ENCODE measurements around the gene SRI. TPM values are rescaled to one million over a fixed set of nuclear protein-coding genes. Genes with fewer than 3 reads are reported as not detected.
"Not testable (repeated sequence)": the region's sequence is repeated elsewhere in the genome, so short reads cannot be mapped to it uniquely, and the experiment has no call there.

The SRI gene
- total RNA-seq, 1 experiment from 2014 or later = 269 TPM

DNA sequence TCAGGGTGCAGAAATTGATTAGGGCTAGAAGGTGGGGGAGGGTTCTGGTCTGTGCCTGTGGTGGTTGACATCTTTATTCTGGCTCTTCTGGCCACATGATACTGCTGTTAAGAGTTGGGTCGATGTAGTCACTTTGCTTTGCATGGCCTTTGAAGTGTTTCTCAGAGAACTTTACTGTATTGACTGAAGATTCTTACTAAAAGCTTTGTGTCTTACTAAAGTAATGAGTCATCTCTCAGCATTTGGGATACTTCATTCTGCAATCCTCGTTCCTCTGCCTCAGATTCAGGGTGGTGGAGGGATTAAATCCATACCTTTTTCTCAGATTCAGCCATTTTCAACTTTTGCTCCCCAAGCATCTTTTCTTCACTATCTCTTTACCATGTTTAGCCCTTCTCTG, 48.2 kb upstream of the SRI start:
- H3K4me3 ChIP-seq = no peak overlapping the region
- no peaks in the 10 kb centered on the region for H3K9me2 ChIP-seq (ENCODE audit: insufficient read depth)
- peaks cover 9% of the 10 kb centered on the region; the same call in 1 of the 2 replicates for H3K9me3 ChIP-seq (ENCODE audit: insufficient read depth, low read depth)
- POLR2A ChIA-PET (ENCODE audit: unreplicated experiment) = no interaction called here
- no peaks in the 10 kb centered on the region; the same call in 1 of the 2 replicates for H3F3A ChIP-seq (ENCODE audit: insufficient read depth, low read depth)
- no peak for TF ChIP-seq CTCF (conservative IDR thresholded peaks at IDR 0.05)
- no peak for TF ChIP-seq EZH2 (IDR thresholded peaks at IDR 0.05; ENCODE audit: low read depth)
- H3K36me3 ChIP-seq (ENCODE audit: low read depth) = no peaks in the 10 kb centered on the region
- H3K4me2 ChIP-seq = no peak overlapping the region
- H2AFZ ChIP-seq = no peak overlapping the region
- no peak for DNase-seq
- H3K27ac ChIP-seq = no peak overlapping the region
- CTCF ChIA-PET = no interaction called here
- H4K20me1 ChIP-seq (ENCODE audit: insufficient read depth) = no peaks in the 10 kb centered on the region
- H3K79me2 ChIP-seq (ENCODE audit: low read depth) = no peaks in the 10 kb centered on the region
- H3K4me1 ChIP-seq (replicated peaks; ENCODE audit: insufficient read depth) = no peaks in the 10 kb centered on the region
- no TSS peak for BruUV-seq (replicated peaks)
- H3K27me3 ChIP-seq (ENCODE audit: insufficient read depth, low read depth) = no peaks in the 10 kb centered on the region
- intact Hi-C loops (cut with micrococcal nuclease; ENCODE audit: unreplicated experiment) = no loop called here

- no TSS peak for BruUV-seq (replicated peaks)
- POLR2A ChIA-PET (ENCODE audit: unreplicated experiment) = no interaction called here
Measured at GRCh38 chr7:88267421-88267820, 47.6 kb upstream of the SRI start.

DNA sequence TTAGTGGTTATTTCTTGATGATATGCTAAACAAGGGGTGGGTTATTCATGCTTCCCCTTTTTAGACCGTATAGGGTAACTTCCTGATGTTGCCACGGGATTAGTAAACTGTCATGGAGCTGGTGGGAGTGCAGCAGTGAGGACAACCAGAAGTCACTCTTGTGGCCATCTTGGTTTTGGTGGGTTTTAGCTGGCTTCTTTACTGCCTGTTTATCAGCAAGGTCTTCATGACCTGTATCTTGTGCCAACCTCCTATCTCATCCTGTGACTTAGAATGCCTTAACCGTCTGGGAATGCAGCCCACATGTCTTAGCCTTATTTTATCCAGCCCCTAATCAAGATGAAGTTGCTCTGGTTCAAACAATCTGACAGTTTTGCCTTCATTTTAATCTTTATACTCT, 45.1 kb upstream of the SRI start:
- Histone ChIP-seq H3K9me3 (ENCODE audit: insufficient read depth, low read depth) (peaks cover 22% of the 10 kb centered on the region), H3K4me1 (replicated peaks; ENCODE audit: insufficient read depth) (peaks cover 13% of the 10 kb centered on the region)
- H3K27me3 ChIP-seq (ENCODE audit: insufficient read depth, low read depth); DNase-seq; H3K27ac ChIP-seq; H3K36me3 ChIP-seq (ENCODE audit: low read depth); H3F3A ChIP-seq (ENCODE audit: insufficient read depth, low read depth); H3K4me3 ChIP-seq; H2AFZ ChIP-seq; H4K20me1 ChIP-seq (ENCODE audit: insufficient read depth); H3K9me2 ChIP-seq (ENCODE audit: insufficient read depth); CTCF ChIA-PET; BruUV-seq (replicated peaks); POLR2A ChIA-PET (ENCODE audit: unreplicated experiment); H3K79me2 ChIP-seq (ENCODE audit: low read depth); intact Hi-C loops (cut with micrococcal nuclease; ENCODE audit: unreplicated experiment); H3K4me2 ChIP-seq: not testable (repeated sequence)

More at GRCh38 chr7:88267421-88267820, 47.6 kb upstream of the SRI start:
- H4K20me1 ChIP-seq (ENCODE audit: insufficient read depth) = no peaks in the 10 kb centered on the region
- H3F3A ChIP-seq (ENCODE audit: insufficient read depth, low read depth) = no peaks in the 10 kb centered on the region; the same call in 1 of the 2 replicates
- no peak overlapping the region for H3K27ac ChIP-seq
- H2AFZ ChIP-seq = no peak overlapping the region
- H3K4me1 ChIP-seq (replicated peaks; ENCODE audit: insufficient read depth) = no peaks in the 10 kb centered on the region
- H3K27me3 ChIP-seq (ENCODE audit: insufficient read depth, low read depth) = no peaks in the 10 kb centered on the region
- H3K9me3 ChIP-seq (ENCODE audit: insufficient read depth, low read depth) = peaks cover 9% of the 10 kb centered on the region; the same call in 1 of the 2 replicates
- CTCF ChIA-PET = no interaction called here
- H3K9me2 ChIP-seq (ENCODE audit: insufficient read depth) = no peaks in the 10 kb centered on the region
- H3K36me3 ChIP-seq (ENCODE audit: low read depth) = no peaks in the 10 kb centered on the region
- no peak overlapping the region for H3K4me3 ChIP-seq
- TF ChIP-seq CTCF (conservative IDR thresholded peaks at IDR 0.05) (no peak), EZH2 (IDR thresholded peaks at IDR 0.05; ENCODE audit: low read depth) (no peak)
- H3K79me2 ChIP-seq (ENCODE audit: low read depth) = no peaks in the 10 kb centered on the region
- no peak overlapping the region for H3K4me2 ChIP-seq
- intact Hi-C loops (cut with micrococcal nuclease; ENCODE audit: unreplicated experiment) = no loop called here
- DNase-seq = no peak

GRCh38 chr7:88262562-88262961, 42.7 kb upstream of the SRI start:
- Histone ChIP-seq H3K27me3 (ENCODE audit: insufficient read depth, low read depth) (no peaks in the 10 kb centered on the region), H2AFZ (no peak overlapping the region), H3K27ac (no peak overlapping the region), H3K9me3 (ENCODE audit: insufficient read depth, low read depth) (peaks cover 13% of the 10 kb centered on the region), H3K4me1 (replicated peaks; ENCODE audit: insufficient read depth) (peaks cover 35% of the 10 kb centered on the region), H3K9me2 (ENCODE audit: insufficient read depth) (0 out of 2 replicates have a peak, but pooled peaks cover 4% of the 10 kb centered on the region), H3K36me3 (ENCODE audit: low read depth) (no peaks in the 10 kb centered on the region), H3K79me2 (ENCODE audit: low read depth) (no peaks in the 10 kb centered on the region), H3F3A (ENCODE audit: insufficient read depth, low read depth) (peaks cover 21% of the 10 kb centered on the region), H3K4me2 (no peak overlapping the region), H3K4me3 (no peak overlapping the region), H4K20me1 (ENCODE audit: insufficient read depth) (no peaks in the 10 kb centered on the region)
- TF ChIP-seq EZH2 (IDR thresholded peaks at IDR 0.05; ENCODE audit: low read depth) = no peak
- no peak for TF ChIP-seq CTCF (conservative IDR thresholded peaks at IDR 0.05)
- DNase-seq = no peak
- ChIA-PET POLR2A (ENCODE audit: unreplicated experiment) (no interaction called here), CTCF (no interaction called here)
- no TSS peak for BruUV-seq (replicated peaks)
- intact Hi-C loops (cut with micrococcal nuclease; ENCODE audit: unreplicated experiment) = no loop called here

All from PC-9 (cell line).